CD14-positive monocyte (primary cell): ENCODE measurements around the gene HOXD4. TPM values are rescaled to one million over a fixed set of nuclear protein-coding genes. Genes with fewer than 3 reads are reported as not detected.

ENCODE experiments used
- DNase-seq, 3 donors: peaks; one replicate each; pipeline ENCODE4 v3.0.0-alpha.2; 2011 to 2022
- H2AFZ ChIP-seq: 2 replicates; pipeline ENCODE4 v1.6.0; 2012; ENCODE audit warnings: mild to moderate bottlenecking, low read depth, low read length, inconsistent platforms; ENCODE audit not compliant: insufficient read depth, poor library complexity, severe bottlenecking
- H3K27ac ChIP-seq, 2 donors: 1 replicate in 1 of 2; 2 replicates in 1 of 2; pipeline ENCODE4 v1.5.1; 2012 to 2013; ENCODE audit warnings: low read length in 2 of 2, control low read depth in 1 of 2, inconsistent platforms in 1 of 2, low read depth in 1 of 2, mild to moderate bottlenecking in 1 of 2
- H3K27me3 ChIP-seq, 2 donors: one replicate each; pipeline versions ENCODE4 v1.6.0 to v1.6.1; 2011 to 2013; ENCODE audit warnings: low read length in 2 of 2; ENCODE audit not compliant: control insufficient read depth in 2 of 2, insufficient read depth in 2 of 2
- H3K36me3 ChIP-seq, 2 donors: replicated peaks in 1 of 2; 1 replicate in 1 of 2; 2 replicates in 1 of 2; pipeline versions ENCODE4 v1.5.1 to v1.6.1; 2012 to 2013; ENCODE audit warnings: low read length in 2 of 2, control low read depth in 1 of 2, inconsistent platforms in 1 of 2, mild to moderate bottlenecking in 1 of 2; ENCODE audit not compliant: insufficient read depth in 2 of 2, control insufficient read depth in 1 of 2
- H3K4me1 ChIP-seq, 2 donors: 1 replicate in 1 of 2; 2 replicates in 1 of 2; pipeline versions ENCODE4 v1.5.1 to v1.6.1; 2012 to 2013; ENCODE audit warnings: low read length in 2 of 2, control low read depth in 1 of 2, inconsistent platforms in 1 of 2, mild to moderate bottlenecking in 1 of 2, moderate library complexity in 1 of 2; ENCODE audit not compliant: insufficient read depth in 2 of 2, control insufficient read depth in 1 of 2
- H3K4me2 ChIP-seq: replicated peaks from 2 replicates; pipeline ENCODE3; 2012; ENCODE audit warnings: low read length, moderate library complexity, mild to moderate bottlenecking; ENCODE audit not compliant: poor library complexity, severe bottlenecking; ENCODE audit errors: extremely low read depth
- H3K4me3 ChIP-seq, 3 experiments: fragments of 200-600 bp in 1 of 3; sonication (generic) in 1 of 3; replicated peaks in 1 of 3; 1 replicate in 2 of 3; 2 replicates in 1 of 3; pipeline ENCODE4 v1.5.1; 2011 to 2013; ENCODE audit warnings: low read length in 3 of 3, mild to moderate bottlenecking in 3 of 3, control low read depth in 2 of 3, low read depth in 2 of 3, inconsistent platforms in 1 of 3, moderate library complexity in 1 of 3
- H3K79me2 ChIP-seq: 2 replicates; pipeline ENCODE4 v1.6.0; 2012; ENCODE audit warnings: mild to moderate bottlenecking, control low read depth, inconsistent platforms, low read length, moderate library complexity; ENCODE audit not compliant: insufficient read depth
- H3K9ac ChIP-seq: 2 replicates; pipeline ENCODE4 v1.6.0; 2017; ENCODE audit warnings: low read length, mild to moderate bottlenecking; ENCODE audit not compliant: insufficient read depth, poor library complexity, severe bottlenecking
- H3K9me3 ChIP-seq, 2 donors: replicated peaks in 1 of 2; 1 replicate in 1 of 2; 2 replicates in 1 of 2; pipeline versions ENCODE4 v1.5.1 to v1.6.1; 2012 to 2013; ENCODE audit warnings: low read length in 2 of 2, control low read depth in 1 of 2; ENCODE audit not compliant: control insufficient read depth in 1 of 2, insufficient read depth in 1 of 2
- H4K20me1 ChIP-seq: 2 replicates; pipeline ENCODE4 v1.6.0; 2012; ENCODE audit warnings: mild to moderate bottlenecking, low read length, control low read depth, moderate library complexity; ENCODE audit not compliant: insufficient read depth
- H3K27ac Mint-ChIP-seq, 7 donors: one replicate each; pipeline ENCODE4 v1.8.0; 2020; ENCODE audit warnings: mild to moderate bottlenecking in 7 of 7, mixed read lengths in 7 of 7, moderate library complexity in 6 of 7, inconsistent platforms in 2 of 7
- H3K27me3 Mint-ChIP-seq, 3 donors: one replicate each; pipeline ENCODE4 v1.8.0; 2021 to 2022; ENCODE audit warnings: low read depth in 3 of 3, mild to moderate bottlenecking in 3 of 3, mixed read lengths in 3 of 3, moderate library complexity in 3 of 3, inconsistent platforms in 1 of 3
- H3K36me3 Mint-ChIP-seq, 2 donors: one replicate each; pipeline ENCODE4 v1.8.0; 2020; ENCODE audit warnings: mixed read lengths in 2 of 2, inconsistent platforms in 1 of 2, mild to moderate bottlenecking in 1 of 2
- H3K4me1 Mint-ChIP-seq: one replicate; pipeline ENCODE4 v1.8.0; 2020; ENCODE audit warnings: mild to moderate bottlenecking, mixed read lengths
- H3K4me3 Mint-ChIP-seq, 2 donors: one replicate each; pipeline ENCODE4 v1.8.0; 2020; ENCODE audit warnings: mild to moderate bottlenecking in 2 of 2, mixed read lengths in 2 of 2, moderate library complexity in 1 of 2
- H3K9me3 Mint-ChIP-seq, 7 donors: one replicate each; pipeline ENCODE4 v1.8.0; 2020 to 2022; ENCODE audit warnings: mixed read lengths in 7 of 7, mild to moderate bottlenecking in 6 of 7, moderate library complexity in 6 of 7, inconsistent platforms in 2 of 7
- WGBS: methylation state at CpG from one replicate; pipeline ENCODE4 v1.1.5; 2013; ENCODE audit warnings: missing lambda C conversion rate; ENCODE audit not compliant: insufficient coverage; 5-methylcytosine and 5-hydroxymethylcytosine counted together
- intact Hi-C, 2 donors: fragments of 100-400 bp; cut with micrococcal nuclease; formaldehyde crosslinking; loops; one replicate each; pipeline versions ENCODE4 v1.15.0 to v1.15.1; 2023
- polyA plus RNA-seq, 3 donors: library from polyadenylated mRNA; depleted of rRNA in 1 of 3; unstranded in 2 of 3; stranded (reverse) in 1 of 3; fragments of 300-500 nt in 2 of 3; fragments of >200 nt in 1 of 3; fragmentation: Illumina TruSeq in 2 of 3; gene quantifications; 1 replicate in 2 of 3; 2 replicates in 1 of 3; pipeline ENCODE4 v1.2.3, GENCODE V29; 2012 to 2021
- TF ChIP-seq, protein P1 (sequence below): fragments of 200-600 bp; IDR thresholded peaks from one replicate; pipeline ENCODE4 v1.8.0; 2022; ENCODE audit warnings: antibody characterized with exemption, mild to moderate bottlenecking

HOXD4 gene
- polyA plus RNA-seq, 3 donors = not detected

DNA sequence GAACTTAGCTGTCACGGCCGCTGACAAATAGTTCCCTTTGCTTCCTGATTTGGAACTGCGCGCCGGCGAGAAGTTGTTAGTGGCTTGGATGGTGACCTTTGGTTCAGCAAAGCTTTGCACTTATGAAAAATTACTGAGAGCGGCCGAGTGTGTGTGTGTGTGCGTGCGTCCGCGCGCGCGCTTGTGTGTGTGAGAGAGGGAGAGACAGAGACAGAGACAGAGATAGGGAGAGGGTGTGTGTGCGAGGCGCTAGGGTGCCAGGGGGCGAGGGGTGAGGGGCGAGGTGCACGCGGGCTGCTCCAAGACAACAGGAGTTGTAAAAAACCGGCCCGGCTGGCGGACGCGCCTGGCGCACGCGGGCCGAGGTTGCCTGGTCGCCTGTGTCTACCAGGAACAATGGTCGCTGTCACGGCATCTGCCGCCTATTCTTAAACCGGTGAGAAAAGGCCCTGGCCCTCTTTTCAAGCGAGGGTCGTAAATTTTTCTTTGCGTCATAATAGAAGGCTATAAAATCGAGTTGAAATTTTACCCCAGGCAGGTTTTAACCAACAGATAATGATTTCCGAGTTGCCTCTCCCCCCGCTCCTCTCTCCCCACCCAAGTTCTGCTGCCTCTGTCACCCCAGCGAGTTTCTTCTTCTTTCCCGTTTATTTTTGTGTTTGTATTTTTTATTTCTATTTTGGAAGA, 6.3 kb downstream of the HOXD4 start:
- H3K4me3 Mint-ChIP-seq = peak overlapping the region in 1 of 2 donors; percentile 75
- no peak overlapping the region for H3K27ac Mint-ChIP-seq
- 4% methylated on average over 33 of the region's 43 CpGs for WGBS
- Histone ChIP-seq H3K4me1 (no peaks in the 10 kb centered on the region), H3K79me2 (no peaks in the 10 kb centered on the region), H3K4me3 (no peak overlapping the region), H4K20me1 (no peaks in the 10 kb centered on the region), H3K36me3 (no peaks in the 10 kb centered on the region), H3K27ac (no peak overlapping the region), H3K9me3 (peaks cover 4 to 30% of the 10 kb centered on the region in 2 donors), H3K4me2 (no peak overlapping the region), H3K27me3 (peaks cover 90 to 100% of the 10 kb centered on the region in 2 donors), H3K9ac (no peak overlapping the region), H2AFZ (no peak overlapping the region)
- H3K27me3 Mint-ChIP-seq = peaks cover 94 to 100% (median 97%) of the 10 kb centered on the region in 3 donors
- peaks cover 0 to 1% of the 10 kb centered on the region in 2 donors for H3K36me3 Mint-ChIP-seq
- intact Hi-C loops = no loop called here
- TF ChIP-seq, protein P1, sequence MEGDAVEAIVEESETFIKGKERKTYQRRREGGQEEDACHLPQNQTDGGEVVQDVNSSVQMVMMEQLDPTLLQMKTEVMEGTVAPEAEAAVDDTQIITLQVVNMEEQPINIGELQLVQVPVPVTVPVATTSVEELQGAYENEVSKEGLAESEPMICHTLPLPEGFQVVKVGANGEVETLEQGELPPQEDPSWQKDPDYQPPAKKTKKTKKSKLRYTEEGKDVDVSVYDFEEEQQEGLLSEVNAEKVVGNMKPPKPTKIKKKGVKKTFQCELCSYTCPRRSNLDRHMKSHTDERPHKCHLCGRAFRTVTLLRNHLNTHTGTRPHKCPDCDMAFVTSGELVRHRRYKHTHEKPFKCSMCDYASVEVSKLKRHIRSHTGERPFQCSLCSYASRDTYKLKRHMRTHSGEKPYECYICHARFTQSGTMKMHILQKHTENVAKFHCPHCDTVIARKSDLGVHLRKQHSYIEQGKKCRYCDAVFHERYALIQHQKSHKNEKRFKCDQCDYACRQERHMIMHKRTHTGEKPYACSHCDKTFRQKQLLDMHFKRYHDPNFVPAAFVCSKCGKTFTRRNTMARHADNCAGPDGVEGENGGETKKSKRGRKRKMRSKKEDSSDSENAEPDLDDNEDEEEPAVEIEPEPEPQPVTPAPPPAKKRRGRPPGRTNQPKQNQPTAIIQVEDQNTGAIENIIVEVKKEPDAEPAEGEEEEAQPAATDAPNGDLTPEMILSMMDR = no peak
- H3K4me1 Mint-ChIP-seq = peaks cover 9% of the 10 kb centered on the region
- H3K9me3 Mint-ChIP-seq = peaks cover 0 to 33% (median 12%) of the 10 kb centered on the region in 7 donors
- DNase-seq = no peak

DNA sequence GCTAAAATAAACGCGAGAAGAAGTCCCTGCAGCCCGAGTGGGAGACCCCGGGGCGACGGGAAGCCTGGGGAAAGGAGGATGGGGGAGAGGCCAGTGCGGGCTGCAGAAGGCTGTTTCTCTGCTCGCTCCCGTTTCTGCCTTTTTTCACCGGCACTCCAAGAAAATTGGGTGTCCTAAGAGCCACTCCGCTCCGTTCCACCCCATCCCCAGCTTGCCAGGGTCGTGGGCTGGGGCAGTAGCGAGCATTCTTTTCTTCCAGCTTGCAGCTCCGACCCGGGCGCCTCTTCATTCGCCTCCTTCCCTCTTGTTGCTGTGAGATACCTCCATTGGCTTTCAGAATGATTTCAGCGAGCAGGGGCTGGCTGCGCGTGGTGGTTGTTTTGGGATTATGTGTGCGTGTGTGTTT, 6.8 kb downstream of the HOXD4 start:
- TF ChIP-seq, protein P1 = no peak
- Mint-ChIP-seq H3K27me3 (peaks cover 95 to 100% (median 97%) of the 10 kb centered on the region in 3 donors), H3K9me3 (peaks cover 0 to 33% (median 14%) of the 10 kb centered on the region in 7 donors), H3K4me1 (peaks cover 9% of the 10 kb centered on the region), H3K27ac (no peak overlapping the region), H3K4me3 (peak overlapping the region in 1 of 2 donors; percentile 75), H3K36me3 (peaks cover 0 to 1% of the 10 kb centered on the region in 2 donors)
- no peak overlapping the region for H2AFZ ChIP-seq
- 6% methylated on average over 16 of the region's 22 CpGs for WGBS
- peaks cover 86 to 100% of the 10 kb centered on the region in 2 donors for H3K27me3 ChIP-seq
- H3K9ac ChIP-seq = no peak overlapping the region
- H4K20me1 ChIP-seq = no peaks in the 10 kb centered on the region
- H3K27ac ChIP-seq = no peak overlapping the region
- no peak for DNase-seq
- no peaks in the 10 kb centered on the region for H3K36me3 ChIP-seq
- no peak overlapping the region for H3K4me3 ChIP-seq
- H3K79me2 ChIP-seq = no peaks in the 10 kb centered on the region
- peaks cover 4 to 33% of the 10 kb centered on the region in 2 donors for H3K9me3 ChIP-seq
- intact Hi-C loops = no loop called here
- H3K4me1 ChIP-seq = no peaks in the 10 kb centered on the region
- no peak overlapping the region for H3K4me2 ChIP-seq
